LNCaP clone FGC (cell line): ENCODE results near the gene MYH7.
A peak's percentile ranks its signal among the peaks of the same experiment; 100 is the strongest.

Experiments
- DNase-seq: peaks from one replicate; pipeline ENCODE4 v3.0.0-alpha.2; 2011; ENCODE audit warnings: low read depth
- H3K4me3 ChIP-seq: 2 replicates; pipeline ENCODE4 v1.5.1; 2011; ENCODE audit warnings: mild to moderate bottlenecking, low read depth, low read length, control low read depth
- TF ChIP-seq, protein P1 (sequence below): IDR thresholded peaks from 2 replicates; pipeline ENCODE4 v1.5.1; 2012; ENCODE audit warnings: mild to moderate bottlenecking; ENCODE audit not compliant: control insufficient read depth, insufficient read depth; ENCODE audit errors: extremely low read depth

The MYH7 gene

DNA sequence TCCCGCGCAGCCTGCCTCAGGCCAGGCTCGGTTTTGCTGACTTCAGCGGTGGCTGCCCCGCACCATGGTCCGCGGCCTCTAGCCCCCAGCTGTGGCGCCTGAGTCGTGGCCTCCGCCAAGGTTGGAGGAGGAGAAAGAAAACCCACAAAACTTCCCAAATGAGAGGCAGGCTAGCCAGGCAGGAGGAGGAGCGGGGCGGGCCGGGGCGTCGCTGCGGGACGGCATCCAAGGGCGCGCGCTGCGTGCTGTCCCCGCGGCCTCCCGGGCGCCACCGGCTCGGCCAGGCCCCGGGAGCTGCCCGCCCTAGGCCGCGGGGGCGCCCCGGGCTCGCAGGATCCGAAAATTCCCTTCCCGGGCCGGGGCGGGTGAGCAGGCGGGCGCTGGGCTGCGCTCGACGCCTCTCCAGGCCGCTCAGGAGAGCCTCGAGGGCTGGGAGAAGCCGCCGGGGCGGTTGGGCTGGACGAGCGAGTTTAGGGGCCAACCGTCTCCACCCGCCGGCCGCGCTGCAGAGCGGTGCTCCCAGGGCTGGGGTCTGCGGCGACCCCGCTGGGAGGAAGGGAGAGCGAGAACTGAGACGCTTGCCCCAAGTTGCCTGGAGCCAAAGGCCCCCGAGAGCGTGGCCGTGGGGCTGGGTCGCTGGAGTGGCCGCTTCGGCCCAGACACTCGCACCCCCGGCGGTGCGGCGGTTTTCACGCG lies 70.3 kb downstream of the MYH7 start, which contains the start of gene EFS:
TSS of gene EFS (minus strand) at position 137 of the 696 bp plus-strand sequence. CDS start 147 bp downstream, outside the sequence.
- no peak for DNase-seq
- H3K4me3 ChIP-seq, result peak within 1 kb of the TSS; percentile 70
- TF ChIP-seq, protein P1, sequence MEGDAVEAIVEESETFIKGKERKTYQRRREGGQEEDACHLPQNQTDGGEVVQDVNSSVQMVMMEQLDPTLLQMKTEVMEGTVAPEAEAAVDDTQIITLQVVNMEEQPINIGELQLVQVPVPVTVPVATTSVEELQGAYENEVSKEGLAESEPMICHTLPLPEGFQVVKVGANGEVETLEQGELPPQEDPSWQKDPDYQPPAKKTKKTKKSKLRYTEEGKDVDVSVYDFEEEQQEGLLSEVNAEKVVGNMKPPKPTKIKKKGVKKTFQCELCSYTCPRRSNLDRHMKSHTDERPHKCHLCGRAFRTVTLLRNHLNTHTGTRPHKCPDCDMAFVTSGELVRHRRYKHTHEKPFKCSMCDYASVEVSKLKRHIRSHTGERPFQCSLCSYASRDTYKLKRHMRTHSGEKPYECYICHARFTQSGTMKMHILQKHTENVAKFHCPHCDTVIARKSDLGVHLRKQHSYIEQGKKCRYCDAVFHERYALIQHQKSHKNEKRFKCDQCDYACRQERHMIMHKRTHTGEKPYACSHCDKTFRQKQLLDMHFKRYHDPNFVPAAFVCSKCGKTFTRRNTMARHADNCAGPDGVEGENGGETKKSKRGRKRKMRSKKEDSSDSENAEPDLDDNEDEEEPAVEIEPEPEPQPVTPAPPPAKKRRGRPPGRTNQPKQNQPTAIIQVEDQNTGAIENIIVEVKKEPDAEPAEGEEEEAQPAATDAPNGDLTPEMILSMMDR, result no peak

DNA sequence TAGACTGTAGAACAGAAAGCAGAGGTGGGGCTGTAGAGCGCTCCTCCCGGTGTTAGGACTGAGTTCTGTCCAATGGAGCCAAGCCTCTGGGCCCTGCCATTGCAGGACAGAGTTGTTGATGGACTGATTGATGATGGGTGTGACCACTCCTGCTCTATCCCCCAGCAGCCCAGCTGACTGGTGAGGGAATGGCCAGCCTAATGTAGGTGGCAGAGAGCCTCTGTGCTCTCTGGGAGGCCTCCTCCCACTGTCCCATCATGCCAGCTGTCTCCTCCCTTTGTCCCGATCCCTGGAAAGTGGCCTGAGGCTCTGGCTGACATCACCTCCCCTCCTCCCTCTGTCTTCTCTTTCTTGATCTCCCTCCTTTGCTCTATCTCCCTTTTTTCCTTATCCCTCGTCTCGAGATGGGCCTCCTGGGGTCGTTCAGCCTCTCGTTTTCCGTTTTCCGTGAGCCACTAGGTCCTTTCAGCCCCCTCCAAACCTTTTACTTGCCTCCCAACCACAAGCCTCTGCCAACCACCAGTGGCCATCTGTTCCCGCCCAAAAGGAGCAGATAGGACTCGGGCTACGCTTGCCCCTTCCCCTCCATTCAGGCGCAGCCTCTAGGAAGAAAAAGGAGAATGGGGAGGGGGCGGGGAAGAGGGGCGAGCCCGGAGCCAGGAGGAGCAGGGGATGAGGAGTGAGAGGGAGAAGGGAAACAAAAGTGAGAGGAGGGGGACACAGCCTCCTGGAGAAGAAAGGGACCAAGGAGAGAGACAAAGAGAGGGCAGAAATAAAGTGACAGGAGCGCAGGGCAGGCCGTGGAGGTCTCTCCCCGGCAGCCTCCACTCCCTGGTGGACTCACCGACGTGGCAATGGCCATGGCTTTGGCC lies 71.1 kb downstream of the MYH7 start:
- peak overlapping the region; percentile 70 for H3K4me3 ChIP-seq
- TF ChIP-seq, protein P1, result no peak
- DNase-seq, result peak; percentile 66
